Measurements from ENCODE around the gene LACC1.

The LACC1 gene

DNA sequence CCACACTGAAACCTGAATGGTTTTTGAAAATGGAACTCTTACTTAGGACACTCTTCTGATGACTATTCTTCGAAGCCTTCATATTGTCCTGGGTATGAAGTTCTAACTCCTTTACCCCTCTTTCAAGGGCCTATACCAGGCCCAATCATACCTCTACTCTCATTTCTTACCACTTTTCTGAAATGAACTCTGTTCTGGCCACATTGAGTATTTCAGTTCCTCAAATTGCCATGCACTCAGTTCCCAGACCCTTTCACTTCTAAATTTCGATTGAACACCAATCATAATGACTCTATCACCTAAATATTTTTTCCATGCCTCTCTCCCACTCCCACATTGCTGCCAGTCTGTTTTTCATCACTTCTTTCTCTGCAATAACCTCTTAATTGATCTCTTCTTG, 53.7 kb downstream of the LACC1 start:
- TF ChIP-seq, protein P1, sequence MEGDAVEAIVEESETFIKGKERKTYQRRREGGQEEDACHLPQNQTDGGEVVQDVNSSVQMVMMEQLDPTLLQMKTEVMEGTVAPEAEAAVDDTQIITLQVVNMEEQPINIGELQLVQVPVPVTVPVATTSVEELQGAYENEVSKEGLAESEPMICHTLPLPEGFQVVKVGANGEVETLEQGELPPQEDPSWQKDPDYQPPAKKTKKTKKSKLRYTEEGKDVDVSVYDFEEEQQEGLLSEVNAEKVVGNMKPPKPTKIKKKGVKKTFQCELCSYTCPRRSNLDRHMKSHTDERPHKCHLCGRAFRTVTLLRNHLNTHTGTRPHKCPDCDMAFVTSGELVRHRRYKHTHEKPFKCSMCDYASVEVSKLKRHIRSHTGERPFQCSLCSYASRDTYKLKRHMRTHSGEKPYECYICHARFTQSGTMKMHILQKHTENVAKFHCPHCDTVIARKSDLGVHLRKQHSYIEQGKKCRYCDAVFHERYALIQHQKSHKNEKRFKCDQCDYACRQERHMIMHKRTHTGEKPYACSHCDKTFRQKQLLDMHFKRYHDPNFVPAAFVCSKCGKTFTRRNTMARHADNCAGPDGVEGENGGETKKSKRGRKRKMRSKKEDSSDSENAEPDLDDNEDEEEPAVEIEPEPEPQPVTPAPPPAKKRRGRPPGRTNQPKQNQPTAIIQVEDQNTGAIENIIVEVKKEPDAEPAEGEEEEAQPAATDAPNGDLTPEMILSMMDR (IDR thresholded peaks at IDR 0.05; ENCODE audit: borderline replicate concordance, control extremely low read depth, extremely low read depth, insufficient read depth, missing control alignments), result no peak
- DNase-seq (ENCODE audit: low spot score), result peak; percentile 41
- in situ Hi-C loops (cut with MboI; ENCODE audit: low sequenced_read_pairs, unreplicated experiment), result no loop called here

DNA sequence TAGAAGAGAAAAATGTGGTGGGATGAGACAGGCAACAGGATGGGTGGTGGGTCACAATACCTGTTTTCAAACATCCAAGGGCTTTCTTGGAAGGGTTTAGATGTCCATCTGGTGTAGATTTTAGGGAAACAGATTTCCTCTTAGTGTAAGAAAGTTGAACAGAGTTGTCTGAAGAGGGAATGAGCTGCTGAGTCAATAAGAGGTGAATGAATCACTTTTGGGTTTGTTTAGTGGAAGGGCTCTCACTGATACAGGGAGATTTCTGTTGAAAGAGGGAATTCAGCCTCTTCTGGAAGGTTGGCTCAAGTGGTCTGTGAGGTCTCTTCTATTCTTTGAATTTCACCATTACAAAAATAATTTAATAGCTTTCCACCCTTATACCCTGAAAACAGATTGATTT, 54.6 kb downstream of the LACC1 start:
- TF ChIP-seq, protein P1 (IDR thresholded peaks at IDR 0.05; ENCODE audit: borderline replicate concordance, control extremely low read depth, extremely low read depth, insufficient read depth, missing control alignments), result no peak
- in situ Hi-C loops (cut with MboI; ENCODE audit: low sequenced_read_pairs, unreplicated experiment), result no loop called here
- DNase-seq (ENCODE audit: low spot score), result no peak

DNA sequence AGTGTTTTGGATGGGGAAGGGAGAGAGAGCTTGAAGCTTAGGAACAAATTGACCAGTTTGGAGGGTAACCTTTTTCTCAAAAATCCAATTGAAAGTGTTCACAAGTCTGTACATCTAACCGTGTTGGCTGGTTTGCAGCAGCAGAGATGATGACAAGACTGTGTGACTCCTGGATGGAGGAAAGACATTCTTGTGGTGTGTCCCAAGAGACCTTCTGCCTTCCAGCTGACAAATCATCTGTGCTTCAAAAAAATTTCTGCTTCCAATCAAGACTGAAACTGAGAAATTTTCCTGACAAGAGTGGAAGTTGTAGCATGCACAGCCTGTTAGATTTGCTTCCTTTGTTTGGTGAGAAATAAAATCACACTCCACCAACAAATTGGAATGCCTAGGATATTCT, 56.2 kb downstream of the LACC1 start:
- DNase-seq (ENCODE audit: low spot score), result no peak
- in situ Hi-C loops (cut with MboI; ENCODE audit: low sequenced_read_pairs, unreplicated experiment), result no loop called here
- TF ChIP-seq, protein P1 (IDR thresholded peaks at IDR 0.05; ENCODE audit: borderline replicate concordance, control extremely low read depth, extremely low read depth, insufficient read depth, missing control alignments), result no peak

DNA sequence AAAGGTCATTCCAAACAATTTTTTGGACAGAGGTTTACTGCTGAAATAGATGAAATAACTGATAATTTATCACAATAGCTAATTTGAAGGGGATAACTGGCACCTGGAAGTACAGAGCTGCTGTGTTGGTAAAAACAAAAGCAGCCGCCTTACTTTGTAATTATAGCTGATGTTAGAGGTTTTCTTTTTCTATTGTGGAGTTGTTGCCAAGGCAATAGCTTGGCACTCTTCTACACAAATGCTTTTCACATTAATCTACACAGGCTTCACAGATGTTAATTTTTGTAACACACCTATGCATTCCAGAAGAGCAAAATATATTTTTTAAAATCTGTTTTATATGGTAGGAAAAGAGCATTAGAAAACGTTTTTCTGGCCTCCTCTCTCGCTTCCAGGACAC, 56.9 kb downstream of the LACC1 start:
- no peak for DNase-seq (ENCODE audit: low spot score)
- TF ChIP-seq, protein P1 (IDR thresholded peaks at IDR 0.05; ENCODE audit: borderline replicate concordance, control extremely low read depth, extremely low read depth, insufficient read depth, missing control alignments), result no peak
- in situ Hi-C loops (cut with MboI; ENCODE audit: low sequenced_read_pairs, unreplicated experiment), result no loop called here

DNA sequence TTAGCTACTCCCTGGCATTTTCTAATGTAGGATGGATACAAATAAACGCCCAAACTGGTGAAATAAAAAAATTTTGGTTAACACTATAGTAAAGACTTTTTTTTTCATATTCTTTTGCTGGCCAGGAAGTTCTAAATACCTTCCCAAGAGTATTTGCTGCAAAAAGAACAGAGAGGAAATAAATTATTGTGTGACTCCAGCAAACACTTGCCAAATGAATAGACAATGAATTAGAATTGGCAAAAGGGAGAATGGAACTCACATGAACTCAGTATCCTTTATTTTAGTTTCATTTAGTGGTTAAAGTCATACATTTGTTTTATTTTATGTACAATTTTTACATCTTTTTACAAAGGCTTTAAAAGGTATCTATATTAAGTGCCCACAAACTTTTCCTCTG, 58.1 kb downstream of the LACC1 start:
- no peak for DNase-seq (ENCODE audit: low spot score)
- in situ Hi-C loops (cut with MboI; ENCODE audit: low sequenced_read_pairs, unreplicated experiment), result no loop called here
- TF ChIP-seq, protein P1 (IDR thresholded peaks at IDR 0.05; ENCODE audit: borderline replicate concordance, control extremely low read depth, extremely low read depth, insufficient read depth, missing control alignments), result no peak

DNA sequence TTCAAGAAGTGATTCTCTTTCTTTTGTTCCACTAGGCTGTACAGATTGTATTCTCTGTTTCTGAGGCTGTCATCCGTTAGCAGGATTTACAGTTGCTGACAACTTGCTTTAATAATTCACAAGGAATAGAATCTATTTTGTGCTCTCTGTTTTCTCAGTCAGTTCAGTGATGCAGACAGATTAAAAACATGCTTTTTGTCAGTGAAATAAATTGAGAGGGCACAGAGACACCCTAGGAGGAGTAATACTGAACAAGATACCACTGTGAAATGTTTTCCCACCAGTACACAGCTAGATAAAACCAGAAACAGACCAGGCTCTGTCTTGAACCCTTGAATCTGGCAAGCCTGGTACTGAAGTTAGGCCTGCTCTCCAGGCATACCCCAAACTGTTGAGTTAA, 58.7 kb downstream of the LACC1 start:
- in situ Hi-C loops (cut with MboI; ENCODE audit: low sequenced_read_pairs, unreplicated experiment), result no loop called here
- TF ChIP-seq, protein P1 (IDR thresholded peaks at IDR 0.05; ENCODE audit: borderline replicate concordance, control extremely low read depth, extremely low read depth, insufficient read depth, missing control alignments), result no peak
- no peak for DNase-seq (ENCODE audit: low spot score)

DNA sequence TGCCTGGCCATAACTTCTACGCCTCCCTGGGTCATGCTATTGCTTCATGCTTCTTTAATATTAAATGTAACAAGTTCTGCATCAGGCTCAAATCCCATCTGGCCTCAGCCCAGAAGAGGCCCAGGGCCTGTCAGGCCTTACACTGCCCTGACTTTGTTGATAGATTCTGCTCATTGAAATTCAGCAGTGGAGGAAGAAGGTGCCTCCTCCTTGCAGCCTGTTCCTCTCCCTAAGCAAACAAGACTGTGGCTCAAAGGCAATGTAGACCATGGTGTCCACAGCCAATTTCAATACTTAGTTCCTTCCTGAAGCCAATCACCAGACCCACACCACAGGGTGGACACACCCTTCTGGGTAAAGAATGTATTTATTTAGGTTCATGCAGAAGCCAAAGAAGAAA, 59.4 kb downstream of the LACC1 start:
- no peak for DNase-seq (ENCODE audit: low spot score)
- TF ChIP-seq, protein P1 (IDR thresholded peaks at IDR 0.05; ENCODE audit: borderline replicate concordance, control extremely low read depth, extremely low read depth, insufficient read depth, missing control alignments), result no peak
- in situ Hi-C loops (cut with MboI; ENCODE audit: low sequenced_read_pairs, unreplicated experiment), result no loop called here
